ENCODE data around the gene DAP3. TPM values are rescaled to one million over a fixed set of nuclear protein-coding genes. Genes with fewer than 3 reads are reported as not detected.
A peak's percentile ranks its signal among the peaks of the same experiment; 100 is the strongest.
"Not testable (repeated sequence)": the region's sequence is repeated elsewhere in the genome, so short reads cannot be mapped to it uniquely, and the experiment has no call there.

DAP3 gene
- total RNA-seq, 1 donor from 2014 or later, result 62.7 TPM

- ATAC-seq, result no peak
- DNase-seq (ENCODE audit: low spot score), result no peak
These were observed 8.4 kb upstream of the DAP3 start for GRCh38 chr1:155680531-155680930.

- ATAC-seq (no peak), DNase-seq (ENCODE audit: low spot score) (no peak)
These were observed 7.1 kb upstream of the DAP3 start for GRCh38 chr1:155681776-155682175.

- peak; percentile 49 for ATAC-seq
- not testable (repeated sequence) for DNase-seq (ENCODE audit: low spot score)
These were observed 1.1 kb upstream of the DAP3 start for GRCh38 chr1:155687705-155688323.

GRCh38 chr1:155688324-155689080 lies 389 bp upstream of the DAP3 start, which contains the start of gene YY1AP1:
Gene YY1AP1 (minus strand): TSS chr1:155688774. CDS start chr1:155680436, 8,338 bp downstream.
- peak; percentile 92 for ATAC-seq
- DNase-seq (ENCODE audit: low spot score), result peak; percentile 94

GRCh38 chr1:155691992-155692528 lies 3.2 kb downstream of the DAP3 start:
- ATAC-seq (no peak), DNase-seq (ENCODE audit: low spot score) (no peak)

- ATAC-seq, result no peak
- no peak for DNase-seq (ENCODE audit: low spot score)
These were observed 5.3 kb downstream of the DAP3 start for GRCh38 chr1:155694167-155694566.

- DNase-seq (ENCODE audit: low spot score), result no peak
- ATAC-seq, result peak; percentile 74
These were observed 6.2 kb downstream of the DAP3 start for GRCh38 chr1:155695072-155695471.

GRCh38 chr1:155695608-155696007 lies 6.7 kb downstream of the DAP3 start:
- DNase-seq (ENCODE audit: low spot score) (no peak), ATAC-seq (no peak)

GRCh38 chr1:155696524-155696923 lies 7.6 kb downstream of the DAP3 start:
- DNase-seq (ENCODE audit: low spot score) (no peak), ATAC-seq (no peak)

GRCh38 chr1:155697046-155697445 lies 8.2 kb downstream of the DAP3 start:
- ATAC-seq, result no peak
- no peak for DNase-seq (ENCODE audit: low spot score)

GRCh38 chr1:155697616-155698015 lies 8.7 kb downstream of the DAP3 start:
- not testable (repeated sequence) for ATAC-seq; DNase-seq (ENCODE audit: low spot score)

- DNase-seq (ENCODE audit: low spot score) (no peak), ATAC-seq (peak; percentile 81)
These were observed 9.6 kb downstream of the DAP3 start for GRCh38 chr1:155698382-155699038.

GRCh38 chr1:155699062-155699461 lies 10.2 kb downstream of the DAP3 start:
- DNase-seq (ENCODE audit: low spot score); ATAC-seq: not testable (repeated sequence)

- ATAC-seq, result peak; percentile 21
- not testable (repeated sequence) for DNase-seq (ENCODE audit: low spot score)
These were observed 12.8 kb downstream of the DAP3 start for GRCh38 chr1:155701675-155702074.

- ATAC-seq (no peak), DNase-seq (ENCODE audit: low spot score) (no peak)
These were observed 14.3 kb downstream of the DAP3 start for GRCh38 chr1:155703216-155703615.

- not testable (repeated sequence) for ATAC-seq; DNase-seq (ENCODE audit: low spot score)
These were observed 15.5 kb downstream of the DAP3 start for GRCh38 chr1:155704414-155704813.

- DNase-seq (ENCODE audit: low spot score), result no peak
- no peak for ATAC-seq
These were observed 17.2 kb downstream of the DAP3 start for GRCh38 chr1:155706139-155706538.

GRCh38 chr1:155709391-155709790 lies 20.5 kb downstream of the DAP3 start:
- DNase-seq (ENCODE audit: low spot score) (no peak), ATAC-seq (no peak)

GRCh38 chr1:155711457-155711856 lies 22.6 kb downstream of the DAP3 start:
- ATAC-seq; DNase-seq (ENCODE audit: low spot score): not testable (repeated sequence)

GRCh38 chr1:155712636-155713035 lies 23.7 kb downstream of the DAP3 start:
- peak; percentile 53 for ATAC-seq

GRCh38 chr1:155713075-155713474 lies 24.2 kb downstream of the DAP3 start:
- ATAC-seq (no peak), DNase-seq (ENCODE audit: low spot score) (no peak)

More at GRCh38 chr1:155712636-155713035, 23.7 kb downstream of the DAP3 start:
- DNase-seq (ENCODE audit: low spot score), result not testable (repeated sequence)
